ENCODE measurements around the gene DLGAP1. TPM values are rescaled to one million over a fixed set of nuclear protein-coding genes. Genes with fewer than 3 reads are reported as not detected.

The DLGAP1 gene
- total and polyA plus RNA-seq, 2 experiments from 2014 or later = 3.1 to 6.5 TPM

GRCh38 chr18:3804336-3804735 lies 650.8 kb downstream of the DLGAP1 start:
- Histone ChIP-seq H3K4me2 (no peak overlapping the region), H3K27me3 (no peaks in the 10 kb centered on the region), H3K27ac (no peak overlapping the region), H3K36me3 (replicated peaks; ENCODE audit: insufficient read depth, low read depth) (no peaks in the 10 kb centered on the region), H3K79me2 (no peaks in the 10 kb centered on the region), H4K20me1 (ENCODE audit: insufficient read depth, poor library complexity, severe bottlenecking) (no peaks in the 10 kb centered on the region), H3K4me1 (ENCODE audit: insufficient read depth) (no peaks in the 10 kb centered on the region), H3K4me3 (no peak overlapping the region), H3K9me3 (ENCODE audit: low read depth) (no peaks in the 10 kb centered on the region), H3K9me2 (replicated peaks; ENCODE audit: insufficient read depth) (no peaks in the 10 kb centered on the region), H2AFZ (no peak overlapping the region)
- TF ChIP-seq EZH2 (IDR thresholded peaks at IDR 0.05; ENCODE audit: borderline replicate concordance) (no peak), EZH2phosphoT487 (IDR thresholded peaks at IDR 0.05; ENCODE audit: low read depth, severe bottlenecking, unreplicated experiment) (no peak), CTCF (IDR thresholded peaks at IDR 0.05; ENCODE audit: poor library complexity) (no peak)
- DNase-seq (ENCODE audit: low spot score) = no peak
- WGBS (ENCODE audit: low lambda C conversion rate, missing lambda C conversion rate) = 85% methylated on average over 4 of the region's 4 CpGs

GRCh38 chr18:3803350-3803749 lies 651.8 kb downstream of the DLGAP1 start:
- no peak for TF ChIP-seq CTCF (IDR thresholded peaks at IDR 0.05; ENCODE audit: poor library complexity)
- TF ChIP-seq EZH2 (IDR thresholded peaks at IDR 0.05; ENCODE audit: borderline replicate concordance) = no peak
- TF ChIP-seq EZH2phosphoT487 (IDR thresholded peaks at IDR 0.05; ENCODE audit: low read depth, severe bottlenecking, unreplicated experiment) = no peak
- Histone ChIP-seq H2AFZ (no peak overlapping the region), H3K4me3 (no peak overlapping the region), H3K27me3 (no peaks in the 10 kb centered on the region), H3K27ac (no peak overlapping the region), H3K9me3 (ENCODE audit: low read depth) (no peaks in the 10 kb centered on the region), H3K4me2 (no peak overlapping the region), H3K4me1 (ENCODE audit: insufficient read depth) (no peaks in the 10 kb centered on the region), H4K20me1 (ENCODE audit: insufficient read depth, poor library complexity, severe bottlenecking) (no peaks in the 10 kb centered on the region), H3K36me3 (replicated peaks; ENCODE audit: insufficient read depth, low read depth) (no peaks in the 10 kb centered on the region), H3K9me2 (replicated peaks; ENCODE audit: insufficient read depth) (no peaks in the 10 kb centered on the region), H3K79me2 (no peaks in the 10 kb centered on the region)
- WGBS (ENCODE audit: low lambda C conversion rate, missing lambda C conversion rate) = 65% methylated on average over 4 of the region's 4 CpGs
- DNase-seq (ENCODE audit: low spot score) = no peak

- Histone ChIP-seq H3K27ac (no peak overlapping the region), H3K79me2 (no peaks in the 10 kb centered on the region), H4K20me1 (ENCODE audit: insufficient read depth, poor library complexity, severe bottlenecking) (no peaks in the 10 kb centered on the region), H3K27me3 (no peaks in the 10 kb centered on the region), H3K4me2 (no peak overlapping the region), H2AFZ (no peak overlapping the region), H3K9me3 (ENCODE audit: low read depth) (no peaks in the 10 kb centered on the region), H3K4me1 (ENCODE audit: insufficient read depth) (no peaks in the 10 kb centered on the region), H3K4me3 (no peak overlapping the region), H3K9me2 (replicated peaks; ENCODE audit: insufficient read depth) (no peaks in the 10 kb centered on the region), H3K36me3 (replicated peaks; ENCODE audit: insufficient read depth, low read depth) (no peaks in the 10 kb centered on the region)
- WGBS (ENCODE audit: low lambda C conversion rate, missing lambda C conversion rate) = 27% methylated on average over 4 of the region's 4 CpGs
- TF ChIP-seq EZH2 (IDR thresholded peaks at IDR 0.05; ENCODE audit: borderline replicate concordance) = no peak
- no peak for TF ChIP-seq EZH2phosphoT487 (IDR thresholded peaks at IDR 0.05; ENCODE audit: low read depth, severe bottlenecking, unreplicated experiment)
- TF ChIP-seq CTCF (IDR thresholded peaks at IDR 0.05; ENCODE audit: poor library complexity) = no peak
- DNase-seq (ENCODE audit: low spot score) = no peak
Observed at GRCh38 chr18:3799515-3799914, 655.6 kb downstream of the DLGAP1 start.

GRCh38 chr18:3798032-3798431 lies 657.1 kb downstream of the DLGAP1 start:
- no peaks in the 10 kb centered on the region for H4K20me1 ChIP-seq (ENCODE audit: insufficient read depth, poor library complexity, severe bottlenecking)
- no peak overlapping the region for H2AFZ ChIP-seq
- no peaks in the 10 kb centered on the region for H3K9me3 ChIP-seq (ENCODE audit: low read depth)
- no peak for TF ChIP-seq EZH2 (IDR thresholded peaks at IDR 0.05; ENCODE audit: borderline replicate concordance)
- no peaks in the 10 kb centered on the region for H3K79me2 ChIP-seq
- H3K9me2 ChIP-seq (replicated peaks; ENCODE audit: insufficient read depth) = no peaks in the 10 kb centered on the region
- no peaks in the 10 kb centered on the region for H3K4me1 ChIP-seq (ENCODE audit: insufficient read depth)
- DNase-seq (ENCODE audit: low spot score) = no peak
- H3K27me3 ChIP-seq = no peaks in the 10 kb centered on the region
- H3K27ac ChIP-seq = no peak overlapping the region
- H3K4me3 ChIP-seq = no peak overlapping the region
- no peak overlapping the region for H3K4me2 ChIP-seq
- no peaks in the 10 kb centered on the region for H3K36me3 ChIP-seq (replicated peaks; ENCODE audit: insufficient read depth, low read depth)
- WGBS (ENCODE audit: low lambda C conversion rate, missing lambda C conversion rate) = 53% methylated on average over 3 of the region's 3 CpGs
